HUES64 (cell line): ENCODE measurements around the gene CDKL5.
"Not testable (repeated sequence)": the region's sequence is repeated elsewhere in the genome, so short reads cannot be mapped to it uniquely, and the experiment has no call there.

ENCODE experiments used
- H3K27ac ChIP-seq: 2 replicates; pipeline ENCODE4 v1.7.0; 2013; ENCODE audit warnings: low read depth, low read length, inconsistent platforms
- H3K27me3 ChIP-seq: 2 replicates; pipeline ENCODE4 v1.6.1; 2013; ENCODE audit warnings: mild to moderate bottlenecking, low read length; ENCODE audit not compliant: insufficient read depth
- H3K36me3 ChIP-seq: 2 replicates; pipeline ENCODE4 v1.6.1; 2013; ENCODE audit warnings: mild to moderate bottlenecking, low read length; ENCODE audit not compliant: insufficient read depth
- H3K4me1 ChIP-seq: 2 replicates; pipeline ENCODE4 v1.6.1; 2013; ENCODE audit warnings: mild to moderate bottlenecking, low read length, moderate library complexity; ENCODE audit not compliant: insufficient read depth
- H3K4me3 ChIP-seq: 2 replicates; pipeline ENCODE4 v1.5.1; 2013; ENCODE audit warnings: mild to moderate bottlenecking, low read length, moderate library complexity
- H3K9ac ChIP-seq: 2 replicates; pipeline ENCODE4 v1.6.1; 2013; ENCODE audit warnings: mild to moderate bottlenecking, low read depth, low read length
- H3K9me3 ChIP-seq: 2 replicates; pipeline ENCODE4 v1.6.1; 2013; ENCODE audit warnings: low read depth, low read length; ENCODE audit not compliant: insufficient read depth
- WGBS: fragments of 150-250, 120-280 bp; methylation state at CpG from one replicate; pipeline ENCODE4 v1.1.7; 2013; ENCODE audit warnings: missing lambda C conversion rate; 5-methylcytosine and 5-hydroxymethylcytosine counted together

CDKL5 gene

DNA sequence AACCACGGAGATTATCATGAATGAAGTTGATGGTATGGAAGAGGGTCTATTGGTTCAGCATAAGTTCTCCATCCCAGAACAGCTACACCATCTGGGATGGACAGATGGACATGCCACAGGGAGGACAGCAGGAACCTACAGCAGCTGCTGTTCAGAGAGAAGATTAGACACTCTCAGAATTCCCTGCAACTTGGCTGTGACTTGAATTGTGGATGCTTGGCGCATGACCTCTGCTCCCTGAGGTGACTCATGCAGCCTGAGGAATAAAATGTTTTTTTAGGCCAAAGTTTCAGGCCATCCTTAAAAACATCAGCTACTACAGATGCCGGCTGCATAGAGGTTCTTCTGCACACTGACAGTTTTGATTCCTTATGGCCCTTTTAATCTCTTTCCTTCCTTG is 149.2 kb downstream of the CDKL5 start:
- peaks cover 5% of the 10 kb centered on the region; the same call in 1 of the 2 replicates for H3K36me3 ChIP-seq
- no peak overlapping the region for H3K9ac ChIP-seq
- H3K9me3 ChIP-seq = no peaks in the 10 kb centered on the region
- H3K27me3 ChIP-seq = no peaks in the 10 kb centered on the region
- H3K4me3 ChIP-seq = no peak overlapping the region
- WGBS = 88% methylated on average over 2 of the region's 3 CpGs
- no peaks in the 10 kb centered on the region for H3K4me1 ChIP-seq
- no peak overlapping the region for H3K27ac ChIP-seq

DNA sequence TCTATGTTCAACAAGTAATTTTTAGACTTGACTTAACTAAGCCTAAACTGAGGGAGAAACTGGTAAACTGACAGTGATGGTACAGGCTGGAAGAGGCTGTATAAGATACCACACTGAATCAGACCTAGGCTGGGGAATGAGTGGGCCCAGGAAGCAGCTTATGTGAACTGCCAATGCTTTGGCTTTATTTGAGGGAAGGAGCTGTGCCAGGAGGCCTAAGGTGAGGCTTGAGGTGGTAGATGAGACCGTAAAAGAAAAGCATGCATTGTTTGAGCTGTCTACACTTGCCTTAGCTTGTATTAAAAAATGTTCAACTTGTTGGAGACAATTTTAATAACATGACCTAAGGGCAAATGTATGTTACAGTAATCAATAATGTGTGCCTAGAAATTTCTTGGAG is 150.3 kb downstream of the CDKL5 start:
- H3K9me3 ChIP-seq = no peaks in the 10 kb centered on the region
- H3K36me3 ChIP-seq = peaks cover 14% of the 10 kb centered on the region; the same call in 1 of the 2 replicates
- WGBS = 92% methylated on average over 1 of the region's 1 CpG
- H3K27ac ChIP-seq = no peak overlapping the region
- no peaks in the 10 kb centered on the region for H3K27me3 ChIP-seq
- H3K9ac ChIP-seq = no peak overlapping the region
- no peaks in the 10 kb centered on the region for H3K4me1 ChIP-seq
- no peak overlapping the region for H3K4me3 ChIP-seq

DNA sequence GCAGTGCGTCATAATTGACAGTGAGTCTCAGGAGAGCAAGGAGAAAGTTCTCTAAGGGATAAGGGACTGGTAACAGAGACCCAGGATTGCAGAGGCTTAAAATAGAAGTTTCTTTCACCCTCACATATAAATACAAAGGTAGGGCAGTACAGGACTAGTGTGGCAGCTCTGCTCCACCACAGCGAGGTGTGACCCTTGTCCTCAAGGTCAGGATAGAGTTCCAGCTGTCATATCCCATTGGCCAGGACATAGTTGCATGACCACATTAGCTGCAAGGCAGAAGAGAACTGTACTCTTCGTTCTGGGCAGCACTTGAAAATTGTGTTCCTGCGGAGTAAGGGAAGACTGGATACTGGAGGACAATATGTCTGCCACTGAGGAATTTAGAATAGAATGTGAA is 152.0 kb downstream of the CDKL5 start:
- 97% methylated on average over 4 of the region's 4 CpGs for WGBS
- H3K27ac ChIP-seq = no peak overlapping the region
- H3K4me3 ChIP-seq = no peak overlapping the region
- H3K4me1 ChIP-seq = no peaks in the 10 kb centered on the region
- no peaks in the 10 kb centered on the region for H3K27me3 ChIP-seq
- H3K36me3 ChIP-seq = peaks cover 14% of the 10 kb centered on the region; the same call in 1 of the 2 replicates
- H3K9ac ChIP-seq = no peak overlapping the region
- H3K9me3 ChIP-seq = no peaks in the 10 kb centered on the region

DNA sequence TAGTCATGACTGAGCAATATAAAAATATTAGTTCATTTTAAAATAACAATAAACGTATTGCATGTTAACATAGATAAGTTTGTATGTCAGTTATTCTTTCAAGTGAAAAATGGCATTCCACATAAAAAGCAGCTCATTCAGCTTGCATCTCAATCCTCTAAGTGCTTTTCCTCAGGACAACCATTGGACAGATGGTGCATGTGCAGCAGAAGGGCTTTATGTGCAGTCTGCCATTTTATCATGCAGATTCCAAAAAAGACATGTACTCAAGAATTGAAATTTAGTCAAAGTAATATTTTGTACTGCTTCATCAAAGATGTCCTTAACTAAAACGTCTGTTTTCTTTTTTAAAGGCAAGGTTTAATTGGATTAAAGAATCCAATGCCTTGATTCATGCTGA is 153.1 kb downstream of the CDKL5 start:
- Histone ChIP-seq H3K4me1 (no peaks in the 10 kb centered on the region; the same call in 1 of the 2 replicates), H3K27ac (no peak overlapping the region), H3K4me3 (no peak overlapping the region), H3K27me3 (no peaks in the 10 kb centered on the region), H3K9ac (no peak overlapping the region), H3K9me3 (no peaks in the 10 kb centered on the region), H3K36me3 (peaks cover 14% of the 10 kb centered on the region; the same call in 1 of the 2 replicates)
- 91% methylated on average over 1 of the region's 2 CpGs for WGBS

DNA sequence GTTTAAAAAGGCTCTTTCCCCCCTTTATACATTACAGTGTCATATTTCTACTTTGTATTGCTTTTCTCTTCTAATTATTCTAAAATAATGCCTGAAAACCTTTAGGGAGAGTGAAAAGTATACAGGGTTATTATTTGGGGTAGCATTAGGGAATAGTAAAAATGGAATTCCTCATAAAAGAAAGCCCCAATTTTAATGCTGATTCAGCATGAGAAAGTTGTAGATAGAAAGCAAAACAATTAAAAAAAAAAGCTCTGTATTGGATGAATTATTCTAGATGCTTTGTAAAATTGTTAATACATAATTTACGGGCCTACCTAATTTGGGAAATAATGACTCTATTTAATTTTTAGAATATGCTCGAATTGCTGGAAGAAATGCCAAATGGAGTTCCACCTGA is 154.1 kb downstream of the CDKL5 start:
- H3K36me3 ChIP-seq = peaks cover 14% of the 10 kb centered on the region; the same call in 1 of the 2 replicates
- WGBS = 100% methylated on average over 1 of the region's 2 CpGs
- H3K9me3 ChIP-seq = no peaks in the 10 kb centered on the region
- H3K9ac ChIP-seq = no peak overlapping the region
- no peak overlapping the region for H3K27ac ChIP-seq
- H3K4me3 ChIP-seq = no peak overlapping the region
- H3K27me3 ChIP-seq = no peaks in the 10 kb centered on the region
- no peaks in the 10 kb centered on the region; the same call in 1 of the 2 replicates for H3K4me1 ChIP-seq

DNA sequence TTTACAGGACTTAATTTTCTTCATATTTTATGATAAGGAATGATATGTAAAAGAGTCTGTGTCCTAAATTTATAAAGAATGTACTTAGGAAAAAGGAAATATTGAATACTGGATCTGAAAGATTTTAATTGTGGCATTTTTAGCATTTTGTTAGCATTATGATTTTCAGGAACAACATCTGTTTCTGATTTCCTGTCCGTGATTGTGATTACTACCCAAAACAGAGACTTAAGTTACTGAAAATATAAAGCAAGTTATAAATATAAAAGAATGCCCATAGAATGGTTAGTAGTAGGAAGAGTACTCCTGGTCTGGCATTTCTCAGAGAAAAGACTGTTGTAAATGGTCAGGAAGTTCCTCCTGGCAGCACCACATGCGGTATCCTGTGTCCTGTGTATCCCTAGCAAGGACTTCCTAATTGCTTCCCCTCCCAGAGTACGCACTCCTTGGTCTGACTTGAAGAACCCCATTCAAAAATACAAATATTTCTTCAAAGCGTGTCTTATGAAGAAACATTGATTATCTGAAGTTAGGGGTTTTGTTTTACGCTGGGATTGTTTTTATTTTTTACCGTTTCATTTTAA is 157.6 kb downstream of the CDKL5 start:
- Histone ChIP-seq H3K27ac (no peak overlapping the region), H3K9ac (no peak overlapping the region), H3K36me3 (peaks cover 20% of the 10 kb centered on the region), H3K27me3 (no peaks in the 10 kb centered on the region), H3K4me3 (no peak overlapping the region), H3K4me1 (no peaks in the 10 kb centered on the region; the same call in 1 of the 2 replicates), H3K9me3 (no peaks in the 10 kb centered on the region)
- WGBS = 89% methylated on average over 2 of the region's 6 CpGs

DNA sequence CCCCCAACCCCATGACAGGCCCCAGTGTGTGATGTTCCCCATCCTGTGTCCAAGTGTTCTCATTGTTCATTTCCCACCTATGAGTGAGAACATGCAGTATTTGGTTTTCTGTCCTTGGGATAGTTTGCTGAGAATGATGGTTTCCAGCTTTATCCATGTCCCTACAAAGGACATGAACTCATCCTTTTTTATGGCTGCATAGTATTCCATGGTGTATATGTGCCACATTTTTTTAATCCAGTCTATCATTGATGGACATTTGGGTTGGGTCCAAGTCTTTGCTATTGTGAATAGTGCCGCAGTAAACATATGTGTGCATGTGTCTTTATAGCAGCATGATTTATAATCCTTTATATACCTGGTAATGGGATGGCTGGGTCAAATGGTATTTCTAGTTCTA is 163.9 kb downstream of the CDKL5 start:
- H3K4me1 ChIP-seq, H3K9ac ChIP-seq, H3K27me3 ChIP-seq, H3K4me3 ChIP-seq, H3K9me3 ChIP-seq, H3K27ac ChIP-seq: not testable (repeated sequence)
- peaks cover 19% of the 10 kb centered on the region for H3K36me3 ChIP-seq
- no CpG with 5 or more reads among the region's 1 CpG for WGBS

DNA sequence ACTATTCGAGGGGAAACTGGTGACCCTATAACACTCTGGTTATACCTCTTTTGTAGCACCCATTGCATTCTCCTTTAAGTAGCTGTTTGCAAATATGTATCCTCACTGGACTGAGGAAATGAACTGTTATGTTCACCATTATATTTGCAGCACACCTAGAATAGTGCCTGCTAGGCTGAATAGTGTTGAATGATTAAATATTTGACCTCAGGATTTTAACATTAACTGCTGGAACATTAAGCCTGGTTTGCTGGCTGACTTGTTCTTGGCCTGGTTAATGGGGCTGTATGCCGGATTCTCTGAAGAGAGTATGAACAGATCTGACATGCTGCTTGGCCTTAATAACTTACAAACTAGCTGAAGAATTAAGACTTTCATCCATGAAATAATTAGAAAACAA is 166.4 kb downstream of the CDKL5 start:
- Histone ChIP-seq H3K9ac (no peak overlapping the region), H3K4me3 (no peak overlapping the region), H3K27ac (no peak overlapping the region), H3K9me3 (no peaks in the 10 kb centered on the region), H3K36me3 (peaks cover 13% of the 10 kb centered on the region), H3K4me1 (no peaks in the 10 kb centered on the region), H3K27me3 (no peaks in the 10 kb centered on the region)
- 91% methylated on average over 2 of the region's 2 CpGs for WGBS

DNA sequence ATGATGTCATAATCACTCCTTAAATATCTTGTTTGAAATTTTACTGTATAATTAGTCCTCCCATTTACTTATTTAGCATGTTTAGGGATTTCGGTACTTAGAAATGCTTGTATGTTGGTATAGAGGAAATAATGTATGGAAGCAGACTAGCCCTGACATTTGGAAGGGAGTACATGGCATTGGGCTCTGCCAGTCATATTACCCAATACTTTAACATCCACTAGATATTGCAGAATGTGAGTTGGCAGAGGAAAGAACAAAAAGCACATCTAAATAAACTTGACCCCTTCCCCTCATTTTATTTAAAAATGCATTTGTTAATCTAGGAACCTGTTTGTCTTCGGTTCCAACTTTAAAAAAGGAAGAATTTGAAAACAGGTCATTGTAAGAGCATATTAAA is 168.7 kb downstream of the CDKL5 start:
- Histone ChIP-seq H3K9ac (no peak overlapping the region), H3K4me3 (no peak overlapping the region), H3K27me3 (no peaks in the 10 kb centered on the region), H3K27ac (no peak overlapping the region), H3K9me3 (no peaks in the 10 kb centered on the region), H3K36me3 (peaks cover 18% of the 10 kb centered on the region), H3K4me1 (no peaks in the 10 kb centered on the region)
- 91% methylated on average over 1 of the region's 2 CpGs for WGBS

DNA sequence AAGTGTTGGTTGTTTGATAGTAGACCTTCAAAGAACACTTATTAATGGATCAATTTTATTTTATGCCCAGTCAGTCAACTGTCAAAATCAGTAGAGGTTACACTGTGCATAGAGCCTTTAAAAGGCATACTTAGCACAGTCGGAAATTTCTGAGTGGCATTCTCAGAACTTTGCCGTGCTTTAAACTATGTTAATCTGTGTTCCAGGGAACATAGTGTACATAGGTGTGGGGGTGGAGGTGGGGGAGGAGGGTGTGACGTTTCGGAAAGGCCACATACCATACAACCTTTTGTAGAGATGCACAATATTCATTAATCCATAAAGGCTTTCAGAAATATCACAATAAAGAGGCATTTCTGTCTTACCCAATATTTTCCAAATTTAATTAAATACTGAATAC is 170.7 kb downstream of the CDKL5 start:
- WGBS = 91% methylated on average over 2 of the region's 4 CpGs
- peaks cover 22% of the 10 kb centered on the region for H3K36me3 ChIP-seq
- H3K27me3 ChIP-seq = no peaks in the 10 kb centered on the region

DNA sequence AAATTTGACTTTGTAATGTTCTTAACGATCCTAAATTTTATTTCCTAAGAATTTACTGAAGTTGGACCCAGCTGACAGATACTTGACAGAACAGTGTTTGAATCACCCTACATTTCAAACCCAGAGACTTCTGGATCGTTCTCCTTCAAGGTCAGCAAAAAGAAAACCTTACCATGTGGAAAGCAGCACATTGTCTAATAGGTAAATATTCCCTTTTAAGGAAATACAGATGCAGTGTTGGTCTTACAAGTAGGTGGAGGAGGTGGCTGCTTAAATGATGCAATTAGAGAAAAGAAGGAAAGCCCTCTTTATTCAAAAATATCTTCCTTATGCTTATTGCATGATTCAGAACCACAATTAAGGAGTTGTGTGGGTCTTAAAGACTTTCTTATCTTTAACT is 173.0 kb downstream of the CDKL5 start:
- no peak overlapping the region for H3K27ac ChIP-seq
- H3K9ac ChIP-seq = no peak overlapping the region
- H3K4me3 ChIP-seq = no peak overlapping the region
- 100% methylated on average over 1 of the region's 2 CpGs for WGBS
- H3K9me3 ChIP-seq = no peaks in the 10 kb centered on the region
- no peaks in the 10 kb centered on the region for H3K27me3 ChIP-seq
- no peaks in the 10 kb centered on the region for H3K4me1 ChIP-seq
- H3K36me3 ChIP-seq = peaks cover 19% of the 10 kb centered on the region

More for the DNA sequence above, 170.7 kb downstream of the CDKL5 start:
- Histone ChIP-seq H3K9ac (no peak overlapping the region), H3K9me3 (no peaks in the 10 kb centered on the region), H3K4me3 (no peak overlapping the region), H3K4me1 (no peaks in the 10 kb centered on the region), H3K27ac (no peak overlapping the region)

DNA sequence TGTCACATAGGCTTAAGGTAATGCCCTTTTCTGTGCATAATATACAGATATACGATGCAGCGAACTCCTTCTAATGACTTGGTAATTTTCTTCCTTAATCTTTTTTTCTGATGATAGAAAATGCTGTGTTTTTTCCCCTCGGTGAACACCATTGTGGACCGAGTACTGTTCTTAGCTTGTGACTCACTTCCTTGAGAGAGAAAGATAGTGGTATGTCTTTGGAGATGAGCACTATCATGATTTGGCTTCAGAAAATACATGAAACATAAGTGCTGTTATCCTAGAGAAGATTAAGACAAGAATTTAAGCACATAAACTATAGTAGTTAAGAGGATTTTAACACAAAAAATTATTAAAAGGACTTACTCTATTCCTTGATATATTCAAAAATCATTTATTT is 182.6 kb downstream of the CDKL5 start:
- no peaks in the 10 kb centered on the region for H3K9me3 ChIP-seq
- H3K4me3 ChIP-seq = no peak overlapping the region
- H3K27me3 ChIP-seq = no peaks in the 10 kb centered on the region
- H3K9ac ChIP-seq = no peak overlapping the region
- 82% methylated on average over 4 of the region's 4 CpGs for WGBS
- peaks cover 46% of the 10 kb centered on the region for H3K36me3 ChIP-seq
- no peak overlapping the region for H3K27ac ChIP-seq
- H3K4me1 ChIP-seq = no peaks in the 10 kb centered on the region
